ENCODE data around the gene SLU7. TPM values are rescaled to one million over a fixed set of nuclear protein-coding genes. Genes with fewer than 3 reads are reported as not detected.

Gene SLU7
- total RNA-seq, 1 donor from 2014 or later, result 40.3 TPM

DNA sequence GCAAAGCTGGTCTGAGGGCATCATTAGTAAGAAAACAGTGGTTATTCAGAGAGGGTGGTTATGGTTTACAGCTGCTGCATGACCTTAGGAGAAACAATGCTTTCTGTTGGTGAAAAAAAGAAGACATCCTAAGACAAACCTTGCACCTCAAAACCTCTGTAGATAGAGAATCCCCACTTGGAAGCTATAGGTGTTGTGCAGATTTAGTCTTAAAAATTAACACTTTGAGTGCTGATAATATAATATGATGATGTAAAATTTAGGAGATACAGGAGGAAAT is 1.4 kb upstream of the SLU7 start:
- DNase-seq (ENCODE audit: low read depth in 2 of 2), result no peak

DNA sequence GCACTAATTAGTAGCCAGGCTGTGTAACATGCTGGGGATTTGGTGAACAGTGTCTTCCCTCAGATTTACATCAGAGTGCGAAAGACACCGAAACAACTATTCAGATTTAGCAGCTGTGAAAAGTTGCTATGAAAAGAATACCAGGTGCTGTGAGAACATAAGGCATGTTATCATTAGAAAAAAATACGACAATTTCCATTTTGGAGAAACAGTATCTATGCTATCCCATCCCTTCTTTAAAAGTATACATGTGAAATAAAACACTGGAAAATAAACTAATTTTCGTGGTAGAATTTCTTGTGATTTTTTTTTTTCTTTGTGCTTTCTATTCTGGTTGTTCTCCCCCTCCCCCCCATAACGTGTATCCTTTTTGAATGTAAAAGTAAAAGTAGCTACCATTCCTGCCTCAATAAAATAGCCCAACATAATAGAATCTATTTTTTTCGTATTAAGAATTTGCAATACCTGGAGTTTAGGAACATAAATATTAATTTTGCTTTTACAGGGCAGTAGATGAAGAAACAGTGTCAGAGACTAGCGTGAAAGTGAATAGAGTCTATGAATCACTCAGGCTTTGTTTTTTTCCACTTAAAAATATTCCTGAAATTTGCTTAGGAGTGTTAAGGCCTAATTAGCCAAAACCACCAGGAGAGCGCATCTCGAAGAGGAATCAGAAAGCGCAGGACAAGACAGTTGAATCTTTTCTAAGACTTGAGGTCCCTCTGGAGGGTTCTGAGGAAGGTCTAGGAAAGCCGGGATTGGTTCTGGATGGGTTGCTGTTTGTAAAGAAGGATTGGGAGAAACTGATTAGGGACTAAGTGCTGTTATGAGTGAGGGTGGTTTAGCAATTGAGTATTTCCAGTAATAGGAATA is 813 bp upstream of the SLU7 start:
- DNase-seq (ENCODE audit: low read depth in 2 of 2), result no peak

DNA sequence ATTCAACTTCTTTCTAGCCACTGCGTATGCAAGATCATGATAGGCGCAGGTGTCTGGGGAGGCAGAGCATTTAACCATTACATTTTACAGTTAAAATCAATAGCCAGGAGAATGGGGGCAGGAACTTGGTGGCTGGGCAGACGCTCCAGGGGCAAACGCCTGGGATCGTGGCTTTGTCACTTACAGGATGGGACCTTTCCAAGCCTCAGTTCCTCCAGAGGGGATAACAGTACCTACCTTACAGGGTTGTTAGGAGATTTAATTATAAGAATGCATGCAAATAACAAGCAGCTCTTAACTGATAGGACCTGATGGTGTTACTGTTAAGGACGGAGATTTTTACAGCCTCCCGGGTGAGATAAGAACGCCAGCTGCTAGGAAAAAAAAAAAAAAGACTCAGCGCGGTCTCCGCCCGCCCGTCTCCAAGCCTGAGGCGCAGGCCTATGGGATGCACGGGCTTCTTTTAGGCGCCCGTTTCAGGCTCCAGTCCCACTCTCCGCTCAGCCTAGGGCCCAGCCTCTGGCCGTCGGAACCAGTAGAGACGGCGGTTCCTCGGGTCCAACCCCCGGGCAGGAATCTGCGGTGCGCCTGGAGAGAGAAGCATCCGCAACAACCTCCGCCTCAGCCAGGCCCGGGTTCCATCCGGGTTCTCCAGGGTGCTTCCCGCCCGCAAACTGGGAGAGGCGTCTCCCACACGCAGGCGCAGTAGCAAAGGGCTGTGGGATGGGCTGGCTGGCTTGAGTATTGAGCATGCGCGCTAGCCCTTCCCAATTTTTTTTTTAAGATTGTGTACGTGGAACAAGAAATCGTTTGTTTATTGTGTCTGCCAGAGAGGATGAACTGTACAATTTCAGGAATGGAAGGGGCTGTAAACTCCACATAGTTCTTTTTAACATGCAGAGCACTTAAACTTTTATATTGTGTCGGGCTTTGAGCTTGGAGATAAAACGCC is 19.2 kb downstream of the SLU7 start, which contains the start of gene FAM200C:
Gene FAM200C (minus strand): TSS at position 653 of the 952 bp plus-strand sequence. CDS start 4,564 bp downstream, outside the sequence.
- DNase-seq (ENCODE audit: low read depth in 2 of 2), result peak; percentile 83 to 93

GRCh38 chr5:160398806-160399205 is 20.1 kb downstream of the SLU7 start:
- DNase-seq (ENCODE audit: low read depth in 2 of 2), result no peak

DNA sequence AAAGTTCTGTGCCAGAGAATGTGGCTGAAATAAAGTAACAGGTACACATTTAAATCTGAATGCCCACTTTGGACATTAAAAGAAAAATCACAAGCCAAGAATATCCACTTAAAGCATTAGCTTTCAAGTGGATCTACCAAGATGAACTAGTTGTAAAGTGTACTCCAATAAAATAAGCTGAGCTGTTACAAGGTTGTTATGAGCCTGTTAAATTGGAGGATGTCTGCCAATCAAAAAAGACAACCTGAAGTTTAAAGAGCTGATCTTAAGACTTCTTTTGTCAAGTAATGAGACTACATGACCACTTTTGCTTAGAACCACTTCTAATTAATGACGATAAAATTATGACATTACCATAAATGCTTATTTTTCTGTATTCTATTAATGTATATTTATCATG is 21.4 kb downstream of the SLU7 start:
- no peak for DNase-seq (ENCODE audit: low read depth in 2 of 2)

GRCh38 chr5:160395111-160395510 is 23.8 kb downstream of the SLU7 start:
- no peak for DNase-seq (ENCODE audit: low read depth in 2 of 2)

- DNase-seq (ENCODE audit: low read depth in 2 of 2), result peak in 1 of 2 donors; percentile 41
Measured at GRCh38 chr5:160390787-160391696, 27.8 kb downstream of the SLU7 start.

GRCh38 chr5:160387445-160387844 is 31.4 kb downstream of the SLU7 start:
- no peak for DNase-seq (ENCODE audit: low read depth in 2 of 2)

- DNase-seq (ENCODE audit: low read depth in 2 of 2), result no peak
Measured at GRCh38 chr5:160385496-160385895, 33.4 kb downstream of the SLU7 start.

GRCh38 chr5:160384681-160385080 is 34.2 kb downstream of the SLU7 start:
- no peak for DNase-seq (ENCODE audit: low read depth in 2 of 2)

GRCh38 chr5:160382346-160382745 is 36.5 kb downstream of the SLU7 start:
- no peak for DNase-seq (ENCODE audit: low read depth in 2 of 2)

GRCh38 chr5:160380041-160380440 is 38.8 kb downstream of the SLU7 start:
- no peak for DNase-seq (ENCODE audit: low read depth in 2 of 2)

GRCh38 chr5:160379511-160379910 is 39.4 kb downstream of the SLU7 start:
- no peak for DNase-seq (ENCODE audit: low read depth in 2 of 2)

GRCh38 chr5:160378330-160378729 is 40.6 kb downstream of the SLU7 start:
- no peak for DNase-seq (ENCODE audit: low read depth in 2 of 2)

GRCh38 chr5:160377651-160378050 is 41.2 kb downstream of the SLU7 start:
- no peak for DNase-seq (ENCODE audit: low read depth in 2 of 2)

DNA sequence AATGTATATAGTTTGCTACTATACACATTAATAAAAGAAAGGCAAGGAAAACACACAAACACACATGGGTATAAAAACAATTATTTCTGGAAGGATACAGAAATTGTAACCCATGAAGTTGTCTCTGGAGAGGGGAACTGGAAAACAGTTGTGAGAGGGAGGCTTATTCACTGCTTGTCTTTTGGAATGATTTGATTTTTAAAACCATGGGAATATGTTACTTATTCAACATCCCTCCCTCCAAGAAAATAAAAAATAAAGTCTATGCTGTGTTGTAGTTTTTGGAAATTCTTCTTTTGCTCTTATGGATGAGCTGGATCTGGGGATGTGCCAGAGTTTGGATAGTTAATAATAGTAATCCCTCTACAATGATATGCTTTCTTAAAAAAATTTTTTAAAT is 42.5 kb downstream of the SLU7 start:
- DNase-seq (ENCODE audit: low read depth in 2 of 2), result no peak

- DNase-seq (ENCODE audit: low read depth in 2 of 2), result no peak
Measured at GRCh38 chr5:160375701-160376100, 43.2 kb downstream of the SLU7 start.

DNA sequence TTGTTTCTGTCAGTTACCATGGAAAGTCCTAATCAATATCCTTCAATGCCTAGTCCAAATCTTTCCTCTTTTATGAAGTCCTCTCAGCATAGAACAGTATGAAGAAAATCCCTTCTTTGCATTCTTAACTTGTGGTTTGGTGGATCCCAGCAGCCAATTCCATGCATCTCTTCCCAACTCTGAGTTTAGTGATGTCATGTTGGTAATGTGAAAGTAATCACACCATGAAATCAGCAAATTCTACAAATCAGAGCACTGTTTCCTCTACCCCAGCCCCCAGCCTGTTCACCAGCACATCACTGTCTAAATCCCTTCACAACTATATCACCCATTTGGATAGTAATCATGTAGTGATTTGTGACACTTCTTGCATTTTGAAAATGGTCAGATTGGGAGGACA is 43.7 kb downstream of the SLU7 start:
- DNase-seq (ENCODE audit: low read depth in 2 of 2), result no peak

- DNase-seq (ENCODE audit: low read depth in 2 of 2), result no peak
Measured at GRCh38 chr5:160371294-160371693, 47.6 kb downstream of the SLU7 start.

DNA sequence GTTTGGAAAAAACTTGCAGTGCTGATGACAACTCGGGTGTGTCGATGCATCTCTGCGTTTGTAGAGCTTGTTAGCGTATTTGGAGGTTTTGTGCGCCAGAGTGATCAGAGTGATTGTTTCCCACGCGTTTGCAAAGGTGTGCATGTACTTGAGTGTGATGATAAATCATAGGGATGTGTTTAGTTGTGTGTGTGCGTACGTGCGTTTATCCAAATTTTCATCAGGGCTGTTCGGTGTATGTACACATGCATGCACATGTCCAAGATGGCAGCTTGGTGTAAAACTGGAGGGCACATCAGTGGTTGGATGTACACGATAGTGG is 48.2 kb downstream of the SLU7 start:
- no peak for DNase-seq (ENCODE audit: low read depth in 2 of 2)

GRCh38 chr5:160369990-160370712 is 48.7 kb downstream of the SLU7 start, which contains the start of gene C1QTNF2:
TSS of gene C1QTNF2 (minus strand) at chr5:160370626. CDS start at chr5:160355011, 15,615 bp downstream.
- DNase-seq (ENCODE audit: low read depth in 2 of 2), result peak; percentile 14 to 36
